Body of pancreas (tissue), 4 donors: Measurements from ENCODE around the gene PTH.

Experiments
- POLR2A ChIP-seq, 3 donors: fragments of 450-650 bp; IDR thresholded peaks; one replicate each; pipeline ENCODE4 v1.6.1; 2016; ENCODE audit warnings: antibody characterized with exemption in 3 of 3, mild to moderate bottlenecking in 2 of 3
- TF ChIP-seq, protein P1 (sequence below), 7 experiments: fragments of 450-650 bp in 4 of 7; fragments of 200-600 bp in 3 of 7; sonication (generic) in 3 of 7; IDR thresholded peaks; one replicate each; pipeline ENCODE4 v1.5.1; 2016 to 2019; ENCODE audit warnings: antibody characterized with exemption in 7 of 7

DNA sequence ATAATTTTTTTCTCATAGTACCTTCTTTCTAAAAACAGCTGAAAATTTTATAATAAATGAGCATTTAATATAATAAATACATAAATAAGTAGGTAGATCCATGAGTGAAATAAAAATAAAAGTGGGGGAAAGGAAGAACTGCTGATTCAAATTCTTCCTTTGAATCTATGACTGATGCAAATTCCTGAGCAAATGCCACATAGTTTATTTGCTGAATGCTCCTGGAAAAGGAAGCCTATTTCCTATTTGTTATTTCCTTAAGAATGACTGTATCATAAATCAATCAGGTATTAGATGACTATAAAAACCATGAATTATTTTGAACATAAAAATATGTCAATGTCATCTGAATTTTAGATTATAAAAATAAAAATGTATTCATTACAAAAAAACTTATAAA is 49.4 kb downstream of the PTH start:
- TF ChIP-seq, protein P1, sequence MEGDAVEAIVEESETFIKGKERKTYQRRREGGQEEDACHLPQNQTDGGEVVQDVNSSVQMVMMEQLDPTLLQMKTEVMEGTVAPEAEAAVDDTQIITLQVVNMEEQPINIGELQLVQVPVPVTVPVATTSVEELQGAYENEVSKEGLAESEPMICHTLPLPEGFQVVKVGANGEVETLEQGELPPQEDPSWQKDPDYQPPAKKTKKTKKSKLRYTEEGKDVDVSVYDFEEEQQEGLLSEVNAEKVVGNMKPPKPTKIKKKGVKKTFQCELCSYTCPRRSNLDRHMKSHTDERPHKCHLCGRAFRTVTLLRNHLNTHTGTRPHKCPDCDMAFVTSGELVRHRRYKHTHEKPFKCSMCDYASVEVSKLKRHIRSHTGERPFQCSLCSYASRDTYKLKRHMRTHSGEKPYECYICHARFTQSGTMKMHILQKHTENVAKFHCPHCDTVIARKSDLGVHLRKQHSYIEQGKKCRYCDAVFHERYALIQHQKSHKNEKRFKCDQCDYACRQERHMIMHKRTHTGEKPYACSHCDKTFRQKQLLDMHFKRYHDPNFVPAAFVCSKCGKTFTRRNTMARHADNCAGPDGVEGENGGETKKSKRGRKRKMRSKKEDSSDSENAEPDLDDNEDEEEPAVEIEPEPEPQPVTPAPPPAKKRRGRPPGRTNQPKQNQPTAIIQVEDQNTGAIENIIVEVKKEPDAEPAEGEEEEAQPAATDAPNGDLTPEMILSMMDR (IDR thresholded peaks at IDR 0.05): no peak
- TF ChIP-seq POLR2A (IDR thresholded peaks at IDR 0.05): no peak
